Epithelial cell of esophagus (primary cell): ENCODE results near the gene VTA1.
A peak's percentile ranks its signal among the peaks of the same experiment; 100 is the strongest.
"Not testable (repeated sequence)": the region's sequence is repeated elsewhere in the genome, so short reads cannot be mapped to it uniquely, and the experiment has no call there.

Experiments used
- DNase-seq: peaks from one replicate; pipeline ENCODE4 v3.0.0; 2010; ENCODE audit warnings: low read depth
- H3K4me3 ChIP-seq: 2 replicates; pipeline ENCODE4 v1.5.1; 2011; ENCODE audit warnings: mild to moderate bottlenecking, low read length, control low read depth
- CTCF ChIP-seq: IDR thresholded peaks from 2 replicates; pipeline ENCODE4 v1.5.1; 2011; ENCODE audit warnings: low read depth, mild to moderate bottlenecking, low read length, control low read depth, inconsistent platforms; ENCODE audit not compliant: insufficient read depth; ENCODE audit errors: missing control alignments

The VTA1 gene

DNA sequence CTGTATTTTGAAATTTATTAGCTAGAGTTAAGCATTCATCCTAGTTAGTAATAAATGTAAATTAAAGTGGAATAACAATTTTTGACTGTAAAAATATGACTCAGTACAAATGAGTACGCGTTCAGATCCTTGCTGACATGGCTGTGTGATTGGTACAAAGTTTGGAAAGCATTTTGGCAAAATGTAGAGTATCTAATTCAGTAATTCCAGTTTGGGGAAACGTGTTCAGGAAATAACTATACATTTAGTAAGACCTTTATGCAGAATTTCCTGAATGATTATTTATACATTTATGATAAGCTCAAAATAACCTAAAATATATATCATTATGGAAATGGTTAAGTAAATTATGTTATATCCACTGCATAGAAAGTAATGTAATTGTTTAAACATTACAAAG lies 8.0 kb downstream of the VTA1 start:
- H3K4me3 ChIP-seq = no peak overlapping the region
- TF ChIP-seq CTCF = no peak
- no peak for DNase-seq

GRCh38 chr6:142155895-142156757 lies 9.1 kb downstream of the VTA1 start:
- no peak overlapping the region for H3K4me3 ChIP-seq
- peak; percentile 33 for DNase-seq
- TF ChIP-seq CTCF = no peak

DNA sequence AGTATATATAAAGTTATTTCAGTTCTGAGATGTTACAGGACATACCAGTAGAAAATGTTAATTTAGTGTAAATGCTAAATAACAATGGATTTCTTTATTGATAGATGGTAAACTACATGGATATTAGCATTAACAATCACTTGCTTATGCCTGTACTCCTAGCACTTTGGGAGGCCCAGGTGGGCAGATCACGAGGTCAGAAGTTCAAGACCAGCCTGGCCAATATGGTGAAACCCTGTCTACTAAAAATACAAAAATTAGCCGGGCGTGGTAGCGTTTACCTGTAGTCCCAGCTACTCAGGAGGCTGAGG lies 9.7 kb downstream of the VTA1 start:
- H3K4me3 ChIP-seq, DNase-seq: not testable (repeated sequence)

DNA sequence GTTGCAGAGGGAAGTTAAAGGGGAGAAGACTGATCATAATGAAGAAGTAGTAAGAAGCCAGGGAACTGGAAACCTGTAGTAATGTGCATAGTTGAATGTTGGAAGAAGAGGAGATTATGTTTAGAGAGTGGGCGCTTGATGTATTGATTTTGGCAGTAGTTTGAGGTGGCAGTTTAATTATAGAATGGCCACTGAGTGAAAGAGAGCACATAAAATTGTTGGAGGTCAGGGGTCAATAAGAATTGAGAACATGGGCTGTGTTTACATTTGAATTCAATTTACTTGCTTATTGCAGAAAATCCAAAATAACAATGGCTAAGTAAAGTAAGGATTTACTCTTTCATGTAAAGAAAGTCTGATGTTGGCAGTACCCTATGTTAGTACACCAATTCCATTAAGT lies 15.7 kb downstream of the VTA1 start:
- DNase-seq = no peak
- no peak for TF ChIP-seq CTCF
- no peak overlapping the region for H3K4me3 ChIP-seq

DNA sequence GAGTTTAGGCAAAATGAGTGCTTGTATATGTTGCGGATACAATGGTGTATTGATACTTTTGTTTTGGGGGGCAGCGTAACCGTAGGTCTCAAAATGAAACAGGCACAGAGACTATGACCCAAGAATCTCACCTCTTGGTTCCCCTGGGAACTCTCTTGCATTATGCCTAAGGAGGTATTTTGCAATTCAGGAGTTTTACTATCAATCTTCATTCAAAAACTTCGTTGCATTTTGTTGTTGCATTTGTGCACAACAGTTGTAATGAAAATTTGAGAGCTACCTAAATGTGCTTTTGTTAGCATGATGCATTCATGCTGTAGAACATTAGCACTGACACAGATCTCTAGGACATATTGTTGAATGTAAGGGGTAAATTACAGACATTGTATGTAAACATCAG lies 18.2 kb downstream of the VTA1 start:
- no peak for TF ChIP-seq CTCF
- H3K4me3 ChIP-seq = no peak overlapping the region
- DNase-seq = no peak

- no peak overlapping the region for H3K4me3 ChIP-seq
- DNase-seq = no peak
- no peak for TF ChIP-seq CTCF
Measured at GRCh38 chr6:142167071-142167470, 20.0 kb downstream of the VTA1 start.

GRCh38 chr6:142167486-142167885 lies 20.4 kb downstream of the VTA1 start:
- no peak for TF ChIP-seq CTCF
- DNase-seq = no peak
- H3K4me3 ChIP-seq = no peak overlapping the region

DNA sequence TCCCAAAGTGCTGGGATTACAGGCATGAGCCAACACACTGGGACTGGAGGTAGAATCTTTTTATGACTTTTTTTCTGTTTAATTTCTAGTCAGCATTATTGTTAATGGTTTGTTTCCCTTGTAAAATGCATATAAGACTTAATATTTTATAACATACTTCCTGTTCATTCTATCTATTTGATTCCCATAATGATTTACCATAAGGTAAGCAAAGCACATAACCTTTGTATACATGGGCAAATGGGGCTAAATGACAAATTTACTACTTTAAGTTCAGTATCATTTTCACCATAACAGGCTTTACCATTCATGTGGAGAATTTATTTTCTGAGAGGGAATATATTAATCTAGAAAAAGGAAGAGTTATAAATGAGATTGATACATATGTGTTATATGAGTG lies 24.3 kb downstream of the VTA1 start:
- TF ChIP-seq CTCF = no peak
- no peak overlapping the region for H3K4me3 ChIP-seq
- no peak for DNase-seq
